HG03103 (cell line): ENCODE results near the gene MAML2.

Experiments
- ATAC-seq: cut with Tn5 transposase; IDR thresholded peaks from one replicate; pipeline ENCODE4 v1.9.1; 2021; ENCODE audit warnings: low read depth; ENCODE audit not compliant: unreplicated experiment

The MAML2 gene

GRCh38 chr11:96055706-96056387, 287.1 kb downstream of the MAML2 start:
- ATAC-seq = no peak

GRCh38 chr11:96054870-96055705, 287.9 kb downstream of the MAML2 start:
- no peak for ATAC-seq

- ATAC-seq = no peak
Measured at GRCh38 chr11:96052921-96053651, 289.9 kb downstream of the MAML2 start.

DNA sequence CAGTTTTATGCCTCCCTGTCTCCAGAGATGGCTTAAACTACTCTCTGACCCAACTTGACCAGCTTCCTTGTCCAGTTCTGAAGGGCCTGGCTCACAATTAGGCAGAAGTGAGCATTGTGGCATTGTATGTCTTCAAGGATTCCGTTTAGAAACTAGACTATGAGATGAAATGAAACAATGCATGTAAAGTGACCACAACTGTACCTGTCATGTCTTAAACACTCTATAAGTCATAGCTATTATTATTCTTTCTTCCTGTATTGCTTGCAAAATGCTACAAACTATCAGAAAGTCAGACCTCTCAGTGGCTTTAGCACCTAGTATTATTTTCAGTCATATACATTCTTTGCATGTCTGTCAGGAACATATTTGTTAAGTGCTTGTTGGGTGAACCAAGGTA, 291.2 kb downstream of the MAML2 start:
- peak; percentile 94 for ATAC-seq

DNA sequence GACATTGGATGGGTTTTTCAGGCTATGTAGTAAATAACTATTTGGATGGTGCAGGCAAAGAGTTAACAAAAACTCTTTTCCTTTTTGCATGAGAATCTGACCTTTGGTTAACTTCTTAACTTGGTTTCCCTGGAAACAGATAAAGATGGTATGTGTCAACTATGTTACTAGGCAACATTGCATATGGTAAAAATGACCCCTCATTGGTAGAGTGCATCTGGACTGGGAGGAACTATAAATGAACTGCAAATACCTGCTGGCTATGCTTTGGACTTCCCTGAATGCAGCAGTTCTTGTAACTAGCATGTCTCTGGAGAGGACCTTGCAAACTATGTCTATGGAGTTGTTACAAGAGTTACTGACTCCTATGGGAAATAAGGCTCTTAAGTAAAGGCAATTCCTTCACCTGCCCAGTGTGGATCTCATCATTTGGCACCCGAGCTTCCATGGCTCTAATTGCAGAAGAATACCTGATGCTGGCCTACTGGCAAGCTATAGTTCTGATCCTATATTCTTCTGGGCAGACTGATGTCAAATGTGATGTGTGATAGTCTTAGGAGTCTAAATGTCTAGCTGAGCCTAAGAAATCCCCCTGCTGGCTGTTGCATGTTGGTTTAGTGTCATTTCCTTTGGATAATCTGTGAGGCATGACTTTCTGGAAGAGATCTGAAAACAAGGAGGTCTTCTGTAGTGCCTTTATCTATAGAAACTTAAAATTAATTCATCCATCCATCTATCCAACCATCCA, 292.4 kb downstream of the MAML2 start:
- ATAC-seq = no peak

DNA sequence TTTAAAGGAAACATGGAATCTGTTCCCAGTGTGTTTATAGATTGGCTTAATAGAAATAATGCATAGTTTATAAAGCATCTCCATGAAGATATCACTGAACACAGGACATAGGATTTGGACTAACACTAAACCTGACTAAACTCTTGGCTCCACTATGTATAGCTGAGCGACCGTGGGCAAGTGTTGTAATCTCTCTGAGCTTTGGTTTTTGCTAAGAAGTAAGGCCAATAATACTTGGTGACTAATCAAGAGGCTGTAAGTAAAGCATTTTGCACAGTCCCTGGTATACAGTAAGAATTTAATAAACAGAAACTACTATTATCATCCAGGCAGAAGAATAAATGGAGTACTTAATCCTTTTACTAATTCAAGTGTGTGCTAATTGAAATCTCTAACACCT, 293.6 kb downstream of the MAML2 start:
- ATAC-seq = no peak

DNA sequence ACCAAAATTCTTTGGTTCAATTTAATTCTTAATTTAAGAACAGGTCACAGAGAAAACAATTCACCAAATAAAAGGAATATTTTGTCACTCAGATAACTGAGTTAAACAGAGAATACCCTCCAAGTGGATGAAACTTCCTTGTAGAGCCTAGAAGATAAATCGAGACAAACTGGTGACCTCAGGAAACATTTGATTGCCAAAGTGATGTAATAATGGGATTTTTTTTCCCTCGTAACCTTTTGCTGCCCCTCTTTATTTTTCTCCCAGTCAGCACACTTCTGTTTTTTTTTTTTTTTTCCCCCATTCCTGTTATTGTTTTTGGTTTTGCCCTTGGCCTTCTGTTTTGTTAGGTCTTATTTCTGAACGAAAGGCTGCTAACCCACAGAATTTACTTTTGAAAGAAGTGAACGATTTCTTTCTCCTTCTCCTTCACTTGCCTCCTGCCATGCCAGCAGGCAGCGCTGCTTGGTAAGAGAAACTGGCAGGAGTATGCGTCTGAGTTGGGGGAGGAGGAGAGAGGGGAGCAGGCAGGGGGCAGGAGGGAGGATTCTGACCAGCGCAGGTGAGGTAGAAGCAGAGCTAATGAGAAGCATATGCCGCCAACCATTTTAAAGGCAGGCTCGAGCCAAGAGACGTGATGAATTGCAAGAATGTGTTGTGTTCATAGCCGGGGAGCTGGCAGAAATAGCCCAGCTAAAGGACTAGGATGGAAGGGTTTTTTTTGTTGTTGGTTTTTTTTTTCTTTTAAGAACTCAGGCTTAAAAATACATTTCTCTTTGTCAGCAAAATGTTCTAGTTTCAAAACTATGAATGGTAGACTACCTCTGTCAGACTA, 297.2 kb downstream of the MAML2 start:
- ATAC-seq = no peak

DNA sequence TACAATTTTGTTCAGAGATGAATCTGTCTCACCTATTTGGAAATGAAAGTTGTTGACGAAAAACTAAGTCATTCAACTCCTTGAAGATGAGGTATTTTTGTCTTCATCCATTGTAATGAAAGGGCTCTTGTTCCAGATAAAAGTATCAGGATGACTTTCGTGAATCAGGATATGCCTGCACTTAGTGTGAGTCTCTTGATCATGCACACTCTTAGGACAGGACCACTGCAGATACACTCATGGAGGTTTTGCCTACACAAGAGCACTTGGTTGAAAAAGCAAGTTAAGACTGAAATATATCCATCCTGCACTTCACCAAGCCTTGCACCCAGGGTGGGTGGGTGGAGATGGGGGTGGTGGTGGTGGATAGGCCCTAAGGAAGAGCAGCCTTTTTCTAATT, 298.2 kb downstream of the MAML2 start:
- no peak for ATAC-seq

GRCh38 chr11:96044311-96044710, 298.7 kb downstream of the MAML2 start:
- no peak for ATAC-seq

DNA sequence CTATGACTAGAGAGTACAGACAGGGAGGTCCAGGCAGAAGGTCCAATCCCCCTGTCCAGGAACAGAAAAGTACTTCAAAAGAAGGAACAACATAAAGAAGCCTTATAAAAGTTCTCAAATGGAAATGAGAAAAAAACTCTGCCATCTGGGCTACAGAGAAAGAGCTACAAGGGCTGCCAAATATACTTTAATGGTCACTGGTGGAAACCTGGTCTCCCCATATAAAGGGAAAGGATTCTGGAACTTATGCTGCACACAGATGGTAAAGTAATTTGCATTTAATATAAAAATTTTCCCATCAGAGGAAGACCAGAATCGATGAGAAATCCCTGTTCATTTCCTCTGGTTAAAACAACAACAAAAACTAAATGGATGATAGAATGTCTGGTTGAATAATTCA, 299.7 kb downstream of the MAML2 start:
- ATAC-seq = no peak

DNA sequence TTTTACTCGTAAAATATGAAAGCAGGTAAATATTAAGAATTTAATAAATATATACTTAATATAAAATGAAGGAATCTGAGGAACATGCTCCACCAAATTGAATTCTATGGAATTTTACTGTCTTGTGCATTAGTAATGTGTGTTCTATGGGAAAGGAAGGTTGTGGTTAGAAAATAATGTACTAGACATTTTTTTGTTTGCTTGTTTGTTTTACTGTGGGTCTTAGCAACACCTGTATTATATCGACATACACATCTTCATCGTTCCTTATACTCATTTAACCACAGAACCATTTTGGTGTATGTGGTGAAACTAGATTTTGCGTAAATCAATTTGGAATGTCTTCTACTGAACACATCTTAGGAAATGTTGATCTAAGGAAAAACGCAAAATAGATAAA, 304.9 kb downstream of the MAML2 start:
- no peak for ATAC-seq

DNA sequence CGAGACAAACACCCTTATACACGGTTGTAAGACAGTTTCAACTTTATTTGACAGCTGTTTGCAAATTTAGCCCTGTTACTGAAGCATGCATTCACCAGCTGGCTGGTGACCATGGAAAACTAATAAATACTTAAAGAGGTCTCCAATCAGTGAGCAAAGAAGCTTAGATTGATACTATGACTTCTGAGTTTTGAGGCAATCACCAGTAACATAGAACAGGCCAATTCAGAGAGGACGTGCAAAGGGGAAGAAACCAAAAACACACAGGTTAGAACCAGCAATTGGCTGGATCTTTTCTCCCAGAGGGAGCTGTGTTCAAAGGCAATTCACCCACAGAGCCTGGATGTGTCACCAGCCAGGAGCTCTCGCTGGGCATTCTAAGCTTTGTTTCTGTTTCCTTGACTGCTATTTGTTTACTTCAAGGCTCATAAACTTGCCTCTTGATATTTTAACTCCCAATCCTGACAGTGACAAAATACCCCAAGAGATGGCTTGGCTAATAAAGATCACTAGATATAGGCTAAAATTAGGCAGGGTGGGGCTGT, 305.5 kb downstream of the MAML2 start:
- ATAC-seq = no peak

DNA sequence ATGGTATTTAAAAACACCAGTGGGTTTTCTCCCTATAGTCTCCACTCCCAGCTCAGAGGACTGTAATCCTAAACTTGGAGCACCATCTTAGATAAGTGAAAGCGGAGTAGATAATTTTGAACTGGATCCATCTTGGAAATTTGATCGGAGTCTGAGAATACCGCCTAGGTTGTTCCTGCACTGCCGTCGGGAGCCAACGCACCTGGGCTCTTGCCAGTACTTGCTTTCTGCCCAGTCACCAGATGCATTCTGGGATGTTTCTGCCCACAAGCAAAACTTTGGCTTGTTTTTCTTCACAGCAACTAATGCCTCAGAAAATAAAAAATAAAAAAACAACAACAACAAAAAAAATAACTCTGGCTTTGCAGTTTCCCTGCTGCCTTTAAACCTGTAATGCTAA, 306.1 kb downstream of the MAML2 start:
- no peak for ATAC-seq

- no peak for ATAC-seq
Measured at GRCh38 chr11:96035740-96036078, 307.3 kb downstream of the MAML2 start.

GRCh38 chr11:96035031-96035739, 307.8 kb downstream of the MAML2 start:
- ATAC-seq = no peak

GRCh38 chr11:96033599-96033998, 309.4 kb downstream of the MAML2 start:
- no peak for ATAC-seq

GRCh38 chr11:96033095-96033494, 309.9 kb downstream of the MAML2 start:
- ATAC-seq = no peak

- ATAC-seq = no peak
Measured at GRCh38 chr11:96028746-96029145, 314.2 kb downstream of the MAML2 start.

- ATAC-seq = no peak
Measured at GRCh38 chr11:96027021-96027420, 316.0 kb downstream of the MAML2 start.
